H9 (cell line): ENCODE results near the gene METTL21C. TPM values are rescaled to one million over a fixed set of nuclear protein-coding genes. Genes with fewer than 3 reads are reported as not detected.

Source experiments
- DNase-seq: peaks from one replicate; pipeline ENCODE4 v3.0.0-alpha.2; 2017
- H2AFZ ChIP-seq: one replicate; pipeline ENCODE4 v1.6.1; 2013; ENCODE audit warnings: mild to moderate bottlenecking, low read length, control low read depth, moderate library complexity
- H2AK5ac ChIP-seq: 2 replicates; pipeline ENCODE4 v1.6.1; 2013; ENCODE audit warnings: low read length, control low read depth, mixed read lengths; ENCODE audit not compliant: insufficient read length
- H2BK120ac ChIP-seq: one replicate; pipeline ENCODE4 v1.6.1; 2013; ENCODE audit warnings: low read depth, mild to moderate bottlenecking, low read length, control low read depth, inconsistent platforms; ENCODE audit not compliant: poor library complexity, severe bottlenecking
- H2BK12ac ChIP-seq: 2 replicates; pipeline ENCODE4 v1.6.1; 2013; ENCODE audit warnings: low read length, control low read depth, mixed read lengths, low read depth; ENCODE audit not compliant: insufficient read length
- H2BK15ac ChIP-seq: 2 replicates; pipeline ENCODE4 v1.6.1; 2013; ENCODE audit warnings: low read depth, low read length, control low read depth
- H2BK20ac ChIP-seq: one replicate; pipeline ENCODE4 v1.6.1; 2013; ENCODE audit warnings: low read depth, mild to moderate bottlenecking, low read length, control low read depth, inconsistent platforms; ENCODE audit not compliant: poor library complexity, severe bottlenecking
- H2BK5ac ChIP-seq: 2 replicates; pipeline ENCODE4 v1.6.1; 2013; ENCODE audit warnings: low read length, control low read depth, mixed read lengths; ENCODE audit not compliant: insufficient read length
- H3K14ac ChIP-seq: 2 replicates; pipeline ENCODE4 v1.6.1; 2013; ENCODE audit warnings: low read length, control low read depth; ENCODE audit not compliant: insufficient read depth
- H3K18ac ChIP-seq: 2 replicates; pipeline ENCODE4 v1.6.1; 2013; ENCODE audit warnings: low read depth, mild to moderate bottlenecking, mixed read lengths, low read length, control low read depth; ENCODE audit not compliant: insufficient read length
- H3K23ac ChIP-seq: 2 replicates; pipeline ENCODE4 v1.6.1; 2013; ENCODE audit warnings: low read length, control low read depth, mixed read lengths, low read depth; ENCODE audit not compliant: insufficient read length
- H3K23me2 ChIP-seq: 2 replicates; pipeline ENCODE4 v1.6.1; 2013; ENCODE audit warnings: low read depth, mild to moderate bottlenecking, mixed read lengths, low read length, control low read depth; ENCODE audit not compliant: insufficient read length, poor library complexity, severe bottlenecking
- H3K27ac ChIP-seq: 2 replicates; pipeline ENCODE4 v1.5.1; 2013; ENCODE audit warnings: low read length, control low read depth, mixed read lengths, low read depth; ENCODE audit not compliant: insufficient read length
- H3K27me3 ChIP-seq: 2 replicates; pipeline ENCODE4 v1.6.1; 2013; ENCODE audit warnings: low read length, control low read depth, inconsistent platforms; ENCODE audit not compliant: insufficient read depth
- H3K4ac ChIP-seq: 2 replicates; pipeline ENCODE4 v1.6.1; 2013; ENCODE audit warnings: low read depth, mild to moderate bottlenecking, control low read depth, inconsistent platforms, low read length, moderate library complexity
- H3K4me1 ChIP-seq: 2 replicates; pipeline ENCODE4 v1.6.1; 2013; ENCODE audit warnings: low read length, control low read depth, inconsistent platforms; ENCODE audit not compliant: insufficient read depth
- H3K4me2 ChIP-seq: 2 replicates; pipeline ENCODE4 v1.6.1; 2013; ENCODE audit warnings: low read length, control low read depth, mixed read lengths; ENCODE audit not compliant: insufficient read length, insufficient read depth
- H3K56ac ChIP-seq: 2 replicates; pipeline ENCODE4 v1.6.1; 2013; ENCODE audit warnings: low read depth, mild to moderate bottlenecking, mixed read lengths, low read length, control low read depth; ENCODE audit not compliant: insufficient read length
- H3K79me1 ChIP-seq: 2 replicates; pipeline ENCODE4 v1.6.1; 2013; ENCODE audit warnings: low read depth, mild to moderate bottlenecking, moderate library complexity, low read length, control low read depth, inconsistent platforms; ENCODE audit not compliant: insufficient read depth, poor library complexity, severe bottlenecking
- H3K79me2 ChIP-seq: 2 replicates; pipeline ENCODE4 v1.6.1; 2013; ENCODE audit warnings: low read length, control low read depth, inconsistent platforms; ENCODE audit not compliant: insufficient read depth
- H3K9ac ChIP-seq: 2 replicates; pipeline ENCODE4 v1.6.1; 2013; ENCODE audit warnings: low read length, control low read depth, mixed read lengths; ENCODE audit not compliant: insufficient read length; ENCODE audit errors: extremely low read depth
- H3K9me3 ChIP-seq: one replicate; pipeline ENCODE4 v1.6.1; 2013; ENCODE audit warnings: low read depth, low read length, inconsistent platforms; ENCODE audit not compliant: control insufficient read depth
- H3T11ph ChIP-seq: one replicate; pipeline ENCODE4 v1.6.1; 2013; ENCODE audit warnings: mild to moderate bottlenecking, low read length, control low read depth, inconsistent platforms
- H4K20me1 ChIP-seq: one replicate; pipeline ENCODE4 v1.6.1; 2013; ENCODE audit not compliant: control insufficient read depth, insufficient read length, insufficient read depth
- H4K5ac ChIP-seq: 2 replicates; pipeline ENCODE4 v1.6.1; 2013; ENCODE audit warnings: low read depth, mild to moderate bottlenecking, mixed read lengths, low read length, control low read depth; ENCODE audit not compliant: insufficient read length
- H4K8ac ChIP-seq: replicated peaks from 2 replicates; pipeline ENCODE4 v1.6.1; 2013; ENCODE audit warnings: low read length, control low read depth, mixed read lengths, low read depth; ENCODE audit not compliant: insufficient read length
- H4K91ac ChIP-seq: 2 replicates; pipeline ENCODE4 v1.6.1; 2013; ENCODE audit warnings: low read depth, mild to moderate bottlenecking, moderate library complexity, mixed read lengths, low read length, control low read depth; ENCODE audit not compliant: insufficient read length
- H3K27ac Mint-ChIP-seq, 3 experiments: 2 replicates in 2 of 3; 3 replicates in 1 of 3; pipeline ENCODE4 v1.8.0; 2020 to 2021; ENCODE audit warnings: mixed read lengths in 3 of 3, mild to moderate bottlenecking in 1 of 3, moderate library complexity in 1 of 3
- H3K27me3 Mint-ChIP-seq: 2 replicates; pipeline ENCODE4 v1.8.0; 2021; ENCODE audit warnings: low read depth, mild to moderate bottlenecking, moderate library complexity, mixed read lengths
- H3K36me3 Mint-ChIP-seq, 3 experiments: 2 replicates in 2 of 3; 3 replicates in 1 of 3; pipeline ENCODE4 v1.8.0; 2020 to 2021; ENCODE audit warnings: low read depth in 3 of 3, mixed read lengths in 3 of 3; ENCODE audit not compliant: insufficient read depth in 1 of 3
- H3K4me1 Mint-ChIP-seq, 2 experiments: 2 replicates each; pipeline ENCODE4 v1.8.0; 2020; ENCODE audit warnings: mixed read lengths in 2 of 2
- H3K4me3 Mint-ChIP-seq, 2 experiments: 2 replicates in 1 of 2; 3 replicates in 1 of 2; pipeline ENCODE4 v1.8.0; 2020 to 2021; ENCODE audit warnings: mild to moderate bottlenecking in 2 of 2, mixed read lengths in 2 of 2, moderate library complexity in 1 of 2
- H3K9me3 Mint-ChIP-seq, 2 experiments: 2 replicates in 1 of 2; 3 replicates in 1 of 2; pipeline ENCODE4 v1.8.0; 2020; ENCODE audit warnings: mild to moderate bottlenecking in 2 of 2, mixed read lengths in 2 of 2, moderate library complexity in 1 of 2
- total RNA-seq: library from RNA; stranded (reverse); gene quantifications from 2 replicates; pipeline ENCODE4 v1.2.1, GENCODE V29; 2021
- TF ChIP-seq, protein P1 (sequence below): fragments of 200-600 bp; sonication (generic); conservative IDR thresholded peaks from 3 replicates; pipeline ENCODE4 v1.8.0; 2021; ENCODE audit warnings: antibody characterized with exemption, mild to moderate bottlenecking

METTL21C gene
- total RNA-seq, 1 experiment from 2014 or later = not detected

DNA sequence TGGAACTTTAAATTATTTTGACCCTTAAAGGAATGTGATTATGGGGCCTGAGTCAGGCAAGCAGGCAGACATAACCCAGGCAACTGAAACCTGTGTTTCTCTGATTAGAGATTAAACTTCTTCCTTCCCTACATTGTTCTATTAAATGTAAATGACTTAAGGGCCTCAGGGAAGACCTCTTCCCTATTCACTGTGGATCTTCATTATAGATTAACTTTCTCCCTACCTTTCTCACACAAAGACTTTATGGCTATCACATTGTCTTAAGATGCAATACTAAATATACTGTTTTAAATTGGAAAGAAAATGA, 8.8 kb upstream of the METTL21C start:
- Histone ChIP-seq H4K20me1 (no peaks in the 10 kb centered on the region), H3K9ac (no peak overlapping the region), H2BK15ac (no peak overlapping the region), H3K23me2 (no peaks in the 10 kb centered on the region), H4K5ac (no peak overlapping the region), H4K8ac (no peak overlapping the region), H4K91ac (no peak overlapping the region), H3K79me1 (no peaks in the 10 kb centered on the region), H3K18ac (no peak overlapping the region), H3K27me3 (no peaks in the 10 kb centered on the region), H3K9me3 (no peaks in the 10 kb centered on the region), H3K79me2 (no peaks in the 10 kb centered on the region), H3K4me1 (peaks cover 2% of the 10 kb centered on the region; the same call in 1 of the 2 replicates), H3K23ac (no peak overlapping the region), H3K4ac (no peak overlapping the region), H3K56ac (no peak overlapping the region), H2AFZ (no peak overlapping the region), H3K4me2 (no peak overlapping the region), H2BK20ac (no peak overlapping the region), H2BK12ac (no peak overlapping the region), H3K27ac (no peak overlapping the region), H3K14ac (no peak overlapping the region), H2BK5ac (no peak overlapping the region), H3T11ph (no peak overlapping the region), H2AK5ac (no peak overlapping the region), H2BK120ac (no peak overlapping the region)
- Mint-ChIP-seq H3K4me3 (no peak overlapping the region), H3K27me3 (no peaks in the 10 kb centered on the region), H3K27ac (0 out of 7 replicates have a peak overlapping the region, but pooled peaks of 1 of the 3 experiments have one; percentile 12), H3K9me3 (peaks cover 0 to under 1% of the 10 kb centered on the region in 2 experiments; a peak in 3 of 5 replicates), H3K36me3 (no peaks in the 10 kb centered on the region), H3K4me1 (peaks cover 0 to 7% of the 10 kb centered on the region in 2 experiments; a peak in 2 of 4 replicates)
- TF ChIP-seq, protein P1, sequence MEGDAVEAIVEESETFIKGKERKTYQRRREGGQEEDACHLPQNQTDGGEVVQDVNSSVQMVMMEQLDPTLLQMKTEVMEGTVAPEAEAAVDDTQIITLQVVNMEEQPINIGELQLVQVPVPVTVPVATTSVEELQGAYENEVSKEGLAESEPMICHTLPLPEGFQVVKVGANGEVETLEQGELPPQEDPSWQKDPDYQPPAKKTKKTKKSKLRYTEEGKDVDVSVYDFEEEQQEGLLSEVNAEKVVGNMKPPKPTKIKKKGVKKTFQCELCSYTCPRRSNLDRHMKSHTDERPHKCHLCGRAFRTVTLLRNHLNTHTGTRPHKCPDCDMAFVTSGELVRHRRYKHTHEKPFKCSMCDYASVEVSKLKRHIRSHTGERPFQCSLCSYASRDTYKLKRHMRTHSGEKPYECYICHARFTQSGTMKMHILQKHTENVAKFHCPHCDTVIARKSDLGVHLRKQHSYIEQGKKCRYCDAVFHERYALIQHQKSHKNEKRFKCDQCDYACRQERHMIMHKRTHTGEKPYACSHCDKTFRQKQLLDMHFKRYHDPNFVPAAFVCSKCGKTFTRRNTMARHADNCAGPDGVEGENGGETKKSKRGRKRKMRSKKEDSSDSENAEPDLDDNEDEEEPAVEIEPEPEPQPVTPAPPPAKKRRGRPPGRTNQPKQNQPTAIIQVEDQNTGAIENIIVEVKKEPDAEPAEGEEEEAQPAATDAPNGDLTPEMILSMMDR = no peak
- no peak for DNase-seq
